ENCODE results near the gene GCN1.

Gene GCN1

DNA sequence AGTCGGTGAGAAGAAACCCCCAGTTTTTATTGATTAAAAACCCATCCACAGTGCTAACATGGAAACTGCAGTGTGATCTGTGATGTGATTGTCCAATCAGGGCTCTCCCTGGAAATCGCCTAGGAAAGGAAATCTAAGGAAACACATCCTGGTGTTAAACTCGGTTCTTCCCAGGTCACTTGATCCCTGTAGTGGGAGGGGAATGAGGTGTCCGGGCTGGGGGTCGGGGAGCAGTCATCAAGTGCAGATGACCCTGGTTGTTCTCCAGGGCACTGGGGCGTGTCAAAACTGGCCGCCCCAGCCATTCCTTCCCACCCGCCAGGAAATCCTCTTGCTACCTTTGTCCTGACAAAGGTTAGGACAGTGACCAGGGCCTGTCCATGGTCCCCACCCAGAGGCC, 98.8 kb downstream of the GCN1 start:
- ChIA-PET POLR2A (ENCODE audit: low non-redundant PET) (no interaction called here), CTCF (no interaction called here)
- TF ChIP-seq CTCF (conservative IDR thresholded peaks at IDR 0.05; ENCODE audit: low read depth): no peak
- no peak for DNase-seq (ENCODE audit: low spot score)
- peak overlapping the region; percentile 43 for H3K27ac ChIP-seq

DNA sequence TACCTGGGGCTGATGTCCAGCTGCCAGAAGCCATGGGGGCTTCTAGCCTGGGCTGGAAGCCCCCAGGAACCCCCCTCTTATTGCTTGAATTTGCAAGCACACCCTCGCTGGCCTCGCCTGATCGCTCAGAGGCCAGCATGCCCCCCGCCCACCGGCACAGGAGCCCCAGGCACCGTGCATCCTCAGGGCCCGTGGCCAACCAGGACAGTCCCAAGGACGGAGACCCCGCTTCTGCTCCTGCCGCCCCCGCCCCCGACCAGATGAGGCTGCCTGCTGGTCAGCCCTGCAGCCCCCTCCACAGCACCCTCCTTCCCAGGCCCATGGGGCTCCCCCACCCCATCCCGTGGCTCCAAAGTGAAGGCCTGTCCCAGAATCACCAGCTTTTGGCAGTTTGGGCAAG, 99.2 kb downstream of the GCN1 start:
- no peak for TF ChIP-seq CTCF (conservative IDR thresholded peaks at IDR 0.05; ENCODE audit: low read depth)
- no peak for DNase-seq (ENCODE audit: low spot score)
- CTCF ChIA-PET: no interaction called here
- POLR2A ChIA-PET (ENCODE audit: low non-redundant PET): no interaction called here
- H3K27ac ChIP-seq: peak overlapping the region; percentile 63

DNA sequence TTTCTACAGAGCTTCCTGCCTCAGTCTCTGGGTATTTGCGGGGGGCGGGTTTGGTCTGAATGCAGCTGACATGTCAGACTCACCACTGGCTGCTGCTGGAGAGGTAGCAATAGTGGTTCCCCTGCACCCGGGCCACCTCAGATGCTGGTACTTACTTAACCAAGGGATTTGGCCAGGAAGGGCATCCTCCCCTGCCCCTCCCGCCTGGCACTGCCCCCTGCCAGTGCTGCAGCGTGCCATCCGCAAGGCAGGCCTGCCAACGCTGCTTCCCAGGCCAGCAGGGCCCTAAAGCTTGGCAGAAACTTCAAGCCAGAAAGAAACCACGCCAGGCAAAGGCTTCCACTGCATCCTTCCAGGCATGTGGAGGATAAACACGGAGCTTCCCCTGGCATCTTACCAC, 100.0 kb downstream of the GCN1 start:
- CTCF ChIA-PET: no interaction called here
- DNase-seq (ENCODE audit: low spot score): no peak
- TF ChIP-seq CTCF (conservative IDR thresholded peaks at IDR 0.05; ENCODE audit: low read depth): no peak
- POLR2A ChIA-PET (ENCODE audit: low non-redundant PET): no interaction called here
- peak overlapping the region; percentile 63 for H3K27ac ChIP-seq

DNA sequence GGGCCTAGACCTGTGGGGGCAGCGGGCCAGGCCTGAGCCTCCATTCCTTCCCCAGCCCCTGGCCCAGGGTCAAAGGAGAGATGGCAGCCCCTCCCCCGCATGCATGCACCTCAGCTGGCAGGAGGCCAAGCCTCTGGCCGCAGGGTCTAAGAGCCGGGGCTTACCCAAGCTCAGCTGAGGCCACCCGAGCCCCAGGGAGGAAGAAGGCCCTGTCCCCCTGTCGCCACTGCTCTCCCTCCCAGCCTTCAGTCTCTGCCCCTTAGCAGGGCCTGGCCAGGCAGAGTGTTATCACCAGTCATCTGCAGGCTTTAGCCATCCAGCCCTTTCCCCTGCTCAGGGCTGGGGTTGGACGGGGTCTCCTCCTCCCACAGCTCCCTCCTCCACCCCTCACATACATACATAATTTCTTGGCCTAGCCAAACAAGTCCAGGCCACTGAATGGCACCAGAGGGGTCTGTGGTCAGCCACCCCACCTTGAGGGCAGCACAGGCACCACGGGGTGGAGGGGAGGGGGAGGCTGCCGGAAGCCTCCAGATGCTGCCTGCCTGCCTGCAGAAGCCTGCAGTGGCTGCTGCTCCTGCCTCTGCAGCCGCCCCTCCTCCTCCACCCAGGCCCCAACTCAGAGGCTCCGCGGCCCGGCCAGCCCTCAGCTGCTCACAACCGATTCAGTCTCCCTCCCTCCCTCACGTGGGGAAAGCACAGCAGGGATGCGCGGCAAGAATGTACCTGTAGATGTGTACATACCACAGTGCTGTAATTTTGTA, 100.7 kb downstream of the GCN1 start:
- no peak for DNase-seq (ENCODE audit: low spot score)
- ChIA-PET CTCF (interaction anchor here (0.6 kb wide), 1 partner anchor 117 kb away, joined by 3 read pairs; no protein-coding TSS in a partner anchor), POLR2A (ENCODE audit: low non-redundant PET) (no interaction called here)
- TF ChIP-seq CTCF (conservative IDR thresholded peaks at IDR 0.05; ENCODE audit: low read depth): no peak
- H3K27ac ChIP-seq: peak overlapping the region; percentile 63

DNA sequence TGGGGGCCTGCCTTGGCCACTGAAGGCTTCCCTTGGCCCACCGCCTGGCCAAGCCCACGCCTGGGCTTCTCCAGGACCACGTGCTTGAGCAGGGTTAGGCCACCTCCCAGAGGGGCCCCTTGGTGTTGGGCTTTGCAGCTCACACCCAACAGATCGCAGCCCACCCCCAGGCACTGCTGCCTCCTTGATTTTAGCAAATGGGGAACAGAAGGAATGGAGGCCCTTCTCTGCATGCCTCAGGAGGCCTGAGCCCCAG, 101.3 kb downstream of the GCN1 start:
- ChIA-PET CTCF (no interaction called here), POLR2A (ENCODE audit: low non-redundant PET) (no interaction called here)
- TF ChIP-seq CTCF (conservative IDR thresholded peaks at IDR 0.05; ENCODE audit: low read depth): no peak
- peak overlapping the region; percentile 63 for H3K27ac ChIP-seq
- no peak for DNase-seq (ENCODE audit: low spot score)

- POLR2A ChIA-PET (ENCODE audit: low non-redundant PET): no interaction called here
- no peak for DNase-seq (ENCODE audit: low spot score)
- TF ChIP-seq CTCF (conservative IDR thresholded peaks at IDR 0.05; ENCODE audit: low read depth): no peak
- CTCF ChIA-PET: no interaction called here
- H3K27ac ChIP-seq: peak overlapping the region; percentile 63
Observed at GRCh38 chr12:120092551-120093335, 101.8 kb downstream of the GCN1 start.
